GM19463 (cell line): ENCODE results near the gene KIF26A.

Experiments
- ATAC-seq: cut with Tn5 transposase; IDR thresholded peaks from one replicate; pipeline ENCODE4 v1.9.1; 2021; ENCODE audit warnings: mild to moderate bottlenecking, moderate library complexity; ENCODE audit not compliant: unreplicated experiment

KIF26A gene

DNA sequence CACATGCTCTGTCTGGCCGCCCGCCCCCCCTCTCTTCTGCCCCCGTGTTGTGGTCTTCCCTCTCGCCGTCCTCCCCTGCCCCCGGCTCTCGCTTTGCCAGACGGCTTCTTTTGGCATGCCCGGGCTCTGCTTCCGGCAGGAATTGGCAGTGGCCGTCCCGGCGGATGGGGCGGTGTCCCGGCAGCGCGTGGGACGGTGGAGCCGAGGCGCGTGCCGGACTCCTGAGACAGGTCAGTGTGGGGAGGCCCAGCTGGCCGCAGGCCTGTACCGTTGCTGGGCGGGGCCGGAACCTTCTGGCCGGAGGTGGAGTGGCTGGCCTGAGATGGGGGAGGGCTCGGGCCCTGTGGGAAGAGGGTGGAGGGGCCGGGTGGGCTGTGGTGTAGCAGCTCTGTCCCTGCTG is 17.1 kb downstream of the KIF26A start:
- no peak for ATAC-seq

DNA sequence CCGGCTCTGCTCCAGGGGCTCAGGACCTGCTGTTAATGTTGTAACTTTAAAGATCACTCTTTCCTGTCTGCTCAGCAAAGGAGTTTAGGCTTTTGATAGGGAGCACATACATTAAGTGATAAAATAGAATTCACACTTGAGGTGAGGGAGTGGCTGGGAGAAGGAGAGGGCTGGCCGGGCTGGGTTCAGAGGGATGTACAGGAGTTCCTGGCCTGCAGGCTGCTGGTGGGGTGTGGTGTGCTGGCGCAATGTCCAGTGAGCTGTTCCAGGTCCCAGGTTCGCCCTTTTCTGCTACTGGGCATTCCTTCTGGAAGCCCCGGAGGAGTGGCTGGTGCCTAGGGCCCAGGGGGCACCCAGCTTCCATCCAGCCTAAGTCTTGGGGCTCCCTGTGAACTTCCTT is 17.8 kb downstream of the KIF26A start:
- no peak for ATAC-seq

DNA sequence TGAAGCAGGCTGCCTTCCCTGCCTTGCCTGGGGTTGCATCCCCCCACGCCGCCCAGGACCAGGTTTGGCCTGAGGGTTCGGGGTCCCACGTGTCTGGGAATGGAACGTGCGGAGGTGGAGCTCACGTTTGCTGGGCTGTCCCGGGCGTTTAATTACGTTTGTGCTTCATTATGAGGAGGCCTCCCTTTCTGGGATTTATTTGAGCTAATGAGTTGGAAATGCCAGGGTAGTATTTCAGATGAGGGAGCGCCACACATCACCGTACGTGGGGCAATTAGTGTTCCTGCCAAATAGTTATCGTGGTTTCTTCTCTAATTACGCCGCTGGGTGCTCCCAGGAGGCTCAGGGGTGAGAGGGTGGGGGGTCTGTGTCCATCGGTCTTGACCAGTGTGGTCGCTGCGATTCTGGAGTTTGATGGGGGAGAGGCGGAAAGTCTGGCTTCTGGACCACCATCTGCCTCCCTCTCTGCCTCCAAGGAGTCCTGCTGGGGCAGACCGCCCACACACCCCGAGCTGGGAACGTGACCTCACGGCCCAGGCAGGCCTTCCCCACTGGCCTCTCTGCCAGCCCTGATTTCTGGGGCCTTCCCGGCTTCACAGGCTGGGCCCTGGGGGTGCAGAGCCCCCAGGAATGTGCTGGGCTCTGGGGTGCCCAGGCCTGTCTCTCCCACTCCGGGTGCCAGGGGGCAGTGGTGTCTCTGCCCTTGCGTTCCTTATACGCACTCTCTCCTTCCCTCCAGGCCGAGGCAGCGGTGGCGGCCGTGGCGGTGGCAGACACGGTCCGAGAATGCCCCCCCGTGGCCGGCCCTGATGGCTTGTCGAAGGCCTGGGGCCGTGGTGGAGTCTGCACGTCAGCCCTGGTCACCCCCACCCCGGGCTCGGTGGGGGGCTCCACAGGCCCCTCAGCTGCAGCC is 18.9 kb downstream of the KIF26A start:
- ATAC-seq = no peak

DNA sequence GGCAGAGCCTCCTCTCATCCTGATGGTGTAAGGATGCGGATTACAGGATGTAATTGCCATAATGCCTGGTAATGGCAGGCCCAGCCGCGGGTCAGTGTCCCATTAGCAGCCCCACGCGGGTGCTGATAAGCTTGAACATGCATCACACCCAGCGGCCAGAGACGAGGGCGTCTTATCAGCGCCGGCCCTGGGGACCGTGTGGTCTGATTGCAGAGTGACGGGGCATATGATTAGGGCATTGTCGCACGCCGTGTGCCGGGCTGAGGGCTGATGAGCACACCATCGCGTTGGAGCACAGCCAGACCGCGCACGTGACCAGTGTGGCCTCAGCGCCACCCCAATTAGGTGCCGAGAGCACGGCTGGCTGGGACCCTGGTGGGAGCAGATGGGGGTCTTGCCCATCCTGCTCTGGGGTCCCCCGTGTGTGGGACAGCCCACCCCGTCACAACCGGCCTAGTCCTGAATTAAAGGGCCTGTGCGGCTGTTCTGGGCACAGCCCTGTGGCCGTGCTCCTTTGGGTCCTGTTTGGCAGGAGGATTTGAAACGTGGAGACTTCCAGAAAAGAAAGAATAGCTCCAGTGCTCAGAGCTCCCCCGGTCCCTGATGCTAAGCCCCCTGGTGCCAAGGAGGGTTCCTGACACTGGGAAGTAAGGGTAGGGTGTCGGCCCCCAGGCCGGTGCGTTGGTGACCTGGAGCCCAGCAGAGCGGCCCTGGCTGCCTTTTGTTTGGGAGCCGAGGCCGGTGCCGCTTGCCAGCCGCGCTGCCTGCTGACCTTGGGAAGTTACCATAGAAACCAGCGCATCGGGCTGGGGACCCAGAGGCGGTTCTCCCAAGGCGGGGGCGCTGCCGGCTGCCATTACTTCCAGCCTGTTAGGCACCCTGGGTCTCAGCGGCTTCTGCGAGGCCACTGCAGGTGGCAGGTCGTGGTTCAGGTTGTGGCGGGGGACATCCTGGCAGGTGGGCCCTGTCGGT is 20.7 kb downstream of the KIF26A start:
- no peak for ATAC-seq

DNA sequence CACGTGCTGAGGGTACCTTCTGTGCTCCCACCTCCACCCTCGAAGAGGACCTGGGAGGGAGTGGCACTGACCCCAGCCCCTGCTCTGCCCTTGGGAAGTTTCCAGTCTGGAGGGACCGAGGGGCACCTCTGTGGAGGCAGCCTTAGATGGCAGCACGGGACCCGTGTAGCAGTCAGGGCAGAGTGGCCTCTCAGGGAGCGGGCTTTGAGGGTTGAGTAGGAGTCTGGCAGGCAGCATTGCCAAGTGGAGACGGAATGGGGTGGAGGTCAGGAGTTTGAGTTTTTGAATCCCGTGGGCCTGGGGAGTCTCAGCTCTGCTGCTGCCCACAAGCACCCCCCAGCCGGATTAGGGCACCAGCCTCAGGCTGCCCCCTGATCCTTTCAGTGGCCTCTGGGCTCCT is 21.6 kb downstream of the KIF26A start:
- ATAC-seq = no peak

DNA sequence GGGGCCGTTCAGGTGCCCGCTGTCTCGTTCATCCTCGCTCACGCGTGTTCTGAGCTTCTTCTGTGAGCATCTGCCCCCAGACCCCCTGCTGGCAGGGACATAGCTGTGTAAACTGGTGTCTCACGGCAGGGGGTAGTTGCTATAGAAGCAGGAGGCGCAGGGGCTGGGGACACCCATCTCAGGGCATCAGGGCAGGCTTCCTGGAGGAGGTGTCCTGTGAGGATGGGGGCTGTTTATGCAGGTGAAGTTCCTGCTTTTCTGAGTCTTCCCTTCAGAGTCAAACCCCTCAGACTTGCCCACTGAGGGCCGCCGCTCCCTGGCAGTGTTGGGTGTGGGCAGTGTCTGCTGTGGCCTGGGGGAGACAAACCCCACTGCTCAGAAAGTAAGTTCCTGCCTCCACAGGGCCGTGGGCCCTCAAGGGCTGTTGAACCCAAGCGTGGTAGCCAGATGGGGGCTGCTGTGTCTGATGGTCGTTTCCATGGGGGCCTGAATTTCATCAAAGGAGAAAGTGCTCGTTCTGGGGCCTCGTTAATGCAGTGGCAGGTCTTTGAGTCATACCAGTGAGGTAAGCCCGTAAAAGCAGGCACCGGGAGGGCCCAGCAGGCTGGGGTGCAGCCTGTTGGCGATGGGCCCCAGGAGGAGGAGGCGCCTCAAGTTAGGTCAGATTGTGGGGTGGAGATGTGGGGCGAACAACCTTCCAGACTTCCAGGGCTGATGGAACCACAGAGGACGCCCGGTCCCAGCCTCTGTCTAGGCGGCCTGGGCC is 23.4 kb downstream of the KIF26A start:
- no peak for ATAC-seq

DNA sequence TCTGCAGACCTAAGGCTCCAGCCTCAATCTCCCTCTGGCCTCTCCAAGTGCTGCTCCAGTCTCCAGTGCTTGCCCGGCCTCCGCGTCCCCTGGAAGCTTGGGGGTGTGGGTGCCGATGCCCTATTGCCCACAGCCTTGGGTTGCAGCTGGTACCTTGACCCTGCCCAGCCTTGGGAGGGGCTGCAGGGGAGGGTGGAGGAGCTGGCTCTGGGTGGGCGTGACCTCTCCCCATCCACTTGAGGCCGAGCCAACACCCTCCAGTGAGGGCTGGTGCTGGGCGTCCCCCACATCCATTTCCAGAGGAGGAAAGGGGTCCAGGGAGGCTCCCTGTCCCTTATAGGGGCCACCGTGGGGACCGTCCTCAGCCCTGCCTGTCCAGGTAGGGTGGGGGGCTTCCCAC is 24.1 kb downstream of the KIF26A start:
- ATAC-seq = no peak

DNA sequence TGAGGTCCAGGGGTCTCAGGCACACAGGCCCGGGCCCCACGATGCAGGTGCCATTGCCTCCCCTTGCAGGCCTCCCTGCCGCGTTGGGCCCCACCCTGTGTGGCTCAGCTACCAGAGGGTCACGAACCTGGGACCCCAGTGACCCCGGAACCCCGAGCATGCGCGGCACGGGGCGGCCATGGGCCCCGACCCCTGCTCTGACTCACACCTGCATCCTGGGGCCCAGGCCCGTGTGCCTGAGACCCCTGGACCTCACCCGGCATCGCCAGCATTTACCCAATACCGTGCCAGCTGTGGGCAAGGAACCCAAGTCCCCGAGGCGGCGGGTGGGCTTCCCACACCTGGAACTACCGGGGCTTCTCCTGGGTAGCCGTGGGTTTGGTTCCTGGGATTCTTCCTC is 25.2 kb downstream of the KIF26A start:
- no peak for ATAC-seq

DNA sequence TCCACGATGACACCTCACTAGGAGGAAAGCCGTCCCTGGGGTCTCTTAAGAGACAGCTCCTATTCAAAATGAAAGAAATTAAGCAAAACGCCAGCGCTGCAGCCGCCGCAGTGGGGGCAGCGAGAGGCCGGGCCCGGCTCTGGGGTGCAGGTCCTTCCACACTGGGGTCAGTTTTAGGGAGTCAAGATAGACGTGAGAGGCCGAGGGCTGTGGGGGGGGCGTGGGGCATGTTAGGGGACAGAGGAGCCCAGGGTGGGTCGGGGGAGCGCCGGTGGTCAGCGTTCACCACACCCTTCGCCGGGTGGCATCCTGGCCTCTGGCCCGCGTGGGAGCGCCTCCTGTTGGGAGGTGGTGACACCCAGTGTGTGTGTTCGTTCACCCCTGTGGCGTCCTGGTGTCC is 25.7 kb downstream of the KIF26A start:
- ATAC-seq = no peak

DNA sequence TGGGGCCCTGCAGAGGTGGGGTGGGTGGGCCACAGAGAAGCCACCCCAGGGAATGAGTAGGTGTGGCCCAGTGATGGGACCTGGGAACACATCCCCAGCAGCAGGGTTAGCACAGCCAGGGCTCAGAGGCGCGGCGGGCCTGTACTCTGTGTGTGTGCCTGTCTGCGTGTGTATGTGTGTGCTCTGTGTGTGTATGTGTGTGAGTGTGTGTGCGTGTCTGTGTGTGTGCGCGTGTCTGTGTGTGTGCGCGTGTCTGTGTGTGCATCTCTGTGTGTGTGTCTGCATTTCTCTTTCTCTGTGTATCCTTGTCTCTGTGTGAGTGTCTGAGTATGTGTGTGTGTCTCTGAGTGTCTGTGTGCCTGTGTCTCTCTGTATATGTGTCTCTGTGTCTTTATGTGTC is 26.1 kb downstream of the KIF26A start:
- ATAC-seq = no peak

DNA sequence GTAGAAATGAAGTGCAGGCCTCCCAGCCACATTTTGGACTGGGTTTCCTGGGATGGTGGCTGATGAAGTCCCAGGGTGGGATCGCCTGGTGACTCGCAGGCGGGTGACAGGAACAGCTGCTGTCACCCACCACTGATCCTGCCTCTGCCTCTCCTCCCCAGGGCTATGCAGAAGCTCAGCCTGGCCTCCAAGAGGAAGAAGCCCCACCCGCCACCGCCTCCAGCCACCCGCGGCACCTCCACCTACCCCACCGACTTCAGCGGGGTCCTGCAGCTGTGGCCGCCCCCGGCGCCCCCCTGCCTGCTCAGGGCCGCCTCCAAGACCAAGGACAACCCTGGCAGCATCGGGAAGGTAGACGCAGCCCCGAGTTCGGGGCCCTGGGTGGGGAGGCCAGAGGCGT is 28.3 kb downstream of the KIF26A start:
- no peak for ATAC-seq

DNA sequence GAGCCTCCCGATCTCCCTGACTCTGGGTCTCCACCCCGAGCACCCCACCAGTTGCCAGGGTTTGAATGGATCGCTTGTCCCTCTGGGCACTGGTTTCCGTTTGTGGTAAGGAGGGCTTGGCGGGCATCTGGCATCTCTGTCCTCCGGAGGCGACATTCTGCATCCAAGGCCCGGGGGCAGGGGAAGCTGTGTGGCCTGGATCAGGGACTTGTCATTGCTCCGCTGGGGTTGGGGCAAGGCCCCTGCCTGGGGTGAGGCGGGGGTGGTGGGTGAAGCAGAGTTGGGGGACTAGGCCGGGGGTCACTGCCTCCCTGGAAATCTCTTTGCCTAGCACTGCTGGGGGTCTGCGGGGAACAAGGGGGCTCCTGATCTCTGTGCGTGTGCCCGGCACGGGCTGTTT is 30.2 kb downstream of the KIF26A start:
- no peak for ATAC-seq

DNA sequence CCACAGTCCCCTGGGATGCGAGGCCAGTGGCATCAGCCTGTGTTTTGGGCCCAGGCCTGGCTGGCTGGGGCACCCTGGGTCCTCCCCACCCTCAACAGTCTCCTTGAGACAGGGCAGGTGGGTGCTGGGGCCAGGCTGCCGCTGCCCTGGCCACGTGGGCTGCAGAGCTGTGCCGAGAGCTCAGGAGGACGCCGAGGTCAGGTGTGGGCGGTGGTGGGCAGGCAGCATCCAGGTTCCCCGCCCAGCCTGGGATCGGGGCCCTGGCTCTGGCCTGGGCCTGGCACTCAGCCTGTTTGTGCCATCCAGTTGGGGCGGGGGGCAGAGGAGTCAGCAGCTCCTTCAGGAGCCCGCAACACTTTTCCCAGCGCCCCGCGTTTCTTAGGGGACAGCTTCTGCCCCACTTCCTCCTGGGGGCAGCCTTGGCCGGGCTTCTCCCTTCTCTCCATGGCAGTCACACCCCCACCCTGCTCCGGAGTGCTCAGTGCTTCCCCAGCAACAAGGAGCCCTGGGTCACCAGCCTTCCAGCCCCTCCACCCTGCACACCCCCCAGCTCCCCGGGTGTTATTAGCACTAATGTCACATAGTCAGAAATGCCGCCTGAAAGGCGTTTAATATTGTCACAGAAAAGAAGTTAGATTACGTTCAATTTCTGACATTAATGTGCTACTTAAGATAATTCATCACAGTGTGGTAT is 30.8 kb downstream of the KIF26A start:
- ATAC-seq = no peak

DNA sequence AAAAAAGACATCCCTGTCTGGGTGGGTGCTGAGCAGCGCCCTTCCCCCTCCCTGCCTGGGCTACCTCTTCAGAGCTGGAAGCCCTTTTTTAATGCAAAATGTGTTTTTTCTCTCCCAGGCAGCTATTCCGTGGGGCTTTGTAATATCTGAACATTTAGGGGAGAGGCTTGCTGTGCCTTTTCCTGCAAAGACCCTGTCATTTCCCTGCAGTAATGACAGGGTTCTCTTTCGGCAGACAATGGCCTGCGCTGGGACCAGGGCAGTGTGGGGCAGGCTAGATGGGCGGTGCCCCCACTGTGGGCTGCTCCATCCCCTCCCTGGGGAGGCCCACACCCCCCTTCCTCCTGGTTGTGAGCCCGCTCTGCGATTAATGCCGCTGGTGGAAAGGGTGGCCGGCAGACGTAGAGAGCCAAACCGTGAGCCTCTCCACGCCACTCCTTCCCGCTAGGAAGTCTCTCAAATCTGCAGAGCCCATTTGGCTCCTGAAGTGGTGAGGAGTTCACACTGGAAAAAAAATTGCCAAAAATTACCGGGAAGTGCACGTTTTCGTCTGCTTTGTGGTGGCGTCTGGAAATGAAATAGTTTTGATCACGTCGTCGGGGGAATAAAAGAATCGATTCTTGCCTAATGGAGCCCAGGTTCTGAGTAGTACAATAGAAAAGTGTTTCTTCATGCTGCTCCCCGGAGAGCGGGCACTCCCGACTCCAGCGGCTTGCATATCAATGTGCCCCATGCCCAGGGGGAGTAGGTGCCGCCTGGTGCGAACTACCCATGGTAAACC is 31.5 kb downstream of the KIF26A start:
- ATAC-seq = no peak

DNA sequence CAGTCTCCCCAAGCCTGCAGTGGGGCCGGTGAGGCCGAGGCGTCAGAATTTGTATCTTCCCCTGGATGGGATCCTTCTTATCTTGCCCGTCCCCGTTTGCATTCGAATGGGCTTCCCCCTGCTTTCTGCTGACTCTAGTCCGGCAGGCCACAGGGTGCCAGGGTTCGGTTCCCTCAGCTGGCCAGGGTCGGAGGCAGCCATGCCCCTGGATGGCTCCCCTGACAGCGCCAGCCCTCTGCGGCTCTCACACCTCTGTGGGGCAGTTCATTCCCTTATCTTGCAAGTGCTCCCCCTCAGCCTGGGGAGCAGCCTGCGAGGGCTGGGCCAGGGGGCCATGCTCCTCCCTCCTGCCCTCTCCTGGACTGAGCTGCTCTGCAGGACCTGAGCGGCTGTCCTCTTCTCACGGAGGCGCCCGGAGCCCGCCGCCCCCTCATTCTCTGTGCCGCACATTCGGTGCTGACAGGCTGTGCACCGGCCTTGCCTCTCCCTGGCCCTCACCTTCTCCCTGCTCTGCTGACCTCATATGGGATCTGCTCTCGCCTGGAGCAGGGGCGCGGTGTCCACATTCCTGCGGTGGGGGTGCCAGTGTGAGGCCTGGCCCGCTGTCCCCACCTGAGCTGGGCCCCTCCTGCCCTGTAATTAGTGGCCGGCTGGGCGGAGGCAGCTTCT is 32.8 kb downstream of the KIF26A start:
- ATAC-seq = no peak

DNA sequence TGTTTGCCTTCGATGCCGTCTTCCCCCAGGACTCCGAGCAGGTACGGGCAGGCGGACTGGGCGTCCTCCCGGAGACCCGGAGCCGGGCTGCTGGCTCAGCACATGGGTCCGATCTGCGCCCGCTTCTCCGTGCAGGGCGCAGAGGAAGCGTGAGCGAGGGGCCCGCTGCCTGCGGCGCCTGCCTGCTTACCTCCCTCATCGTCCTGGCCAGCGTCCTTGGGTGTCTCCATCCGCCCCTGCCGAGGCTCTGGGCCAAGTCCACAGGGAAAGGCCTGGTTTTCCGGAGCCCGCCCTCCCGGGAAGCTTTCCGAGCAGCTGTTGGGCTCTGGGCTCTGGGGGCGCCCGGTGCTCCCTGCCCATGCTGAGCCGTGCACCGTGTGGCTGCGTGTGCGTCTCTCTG is 33.5 kb downstream of the KIF26A start:
- no peak for ATAC-seq

DNA sequence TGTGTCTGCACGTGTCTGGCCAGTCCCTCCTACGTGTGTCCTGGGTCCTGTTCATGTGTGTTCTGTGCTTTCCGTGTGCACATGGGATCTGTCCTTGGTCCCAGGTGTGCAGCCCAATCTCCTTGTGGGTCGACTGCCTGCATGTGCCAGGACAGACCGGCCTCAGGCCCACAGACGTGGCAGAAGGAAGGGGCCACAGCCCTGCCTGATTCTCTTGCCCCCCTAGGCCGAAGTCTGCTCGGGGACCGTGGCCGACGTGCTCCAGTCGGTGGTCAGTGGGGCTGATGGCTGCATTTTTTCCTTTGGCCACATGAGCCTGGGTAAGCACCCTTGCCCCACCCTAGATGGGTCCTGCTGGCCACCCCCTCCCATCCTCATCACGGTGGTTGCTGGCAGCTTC is 34.0 kb downstream of the KIF26A start:
- ATAC-seq = no peak

DNA sequence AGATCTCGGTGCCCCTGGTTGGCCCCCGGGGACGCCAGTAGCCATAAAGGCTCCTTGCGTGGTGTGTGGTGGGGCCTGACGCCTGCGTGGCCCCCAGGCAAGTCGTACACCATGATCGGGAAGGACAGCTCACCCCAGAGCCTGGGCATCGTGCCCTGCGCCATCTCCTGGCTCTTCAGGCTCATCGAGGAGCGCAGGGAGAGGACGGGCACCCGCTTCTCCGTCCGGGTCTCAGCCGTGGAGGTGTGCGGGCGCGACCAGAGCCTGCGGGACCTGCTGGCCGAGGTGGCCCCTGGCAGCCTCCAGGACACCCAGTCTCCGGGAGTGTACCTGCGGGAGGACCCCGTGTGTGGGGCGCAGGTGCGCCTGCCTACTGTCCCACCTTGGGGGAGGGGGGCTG is 34.5 kb downstream of the KIF26A start:
- no peak for ATAC-seq

DNA sequence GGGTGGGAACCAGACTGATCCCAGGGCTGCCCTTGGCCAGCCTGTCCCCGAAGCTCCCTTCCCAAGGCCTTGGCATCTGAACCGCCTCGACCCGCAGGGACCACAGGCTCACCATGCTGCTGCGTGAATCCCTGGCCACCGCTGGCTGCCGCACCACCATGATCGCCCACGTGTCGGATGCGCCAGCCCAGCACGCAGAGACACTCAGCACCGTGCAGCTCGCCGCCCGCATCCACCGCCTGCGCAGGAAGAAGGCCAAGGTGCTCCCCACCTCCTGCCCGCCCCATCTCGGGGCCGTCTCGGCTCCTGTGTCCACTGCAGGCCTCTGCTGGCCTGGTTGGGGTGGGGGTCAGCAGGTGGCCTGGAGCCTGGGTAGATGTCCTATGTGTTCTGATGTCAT is 35.7 kb downstream of the KIF26A start:
- no peak for ATAC-seq
